ENCODE measurements around the gene GALNT14.

DNA sequence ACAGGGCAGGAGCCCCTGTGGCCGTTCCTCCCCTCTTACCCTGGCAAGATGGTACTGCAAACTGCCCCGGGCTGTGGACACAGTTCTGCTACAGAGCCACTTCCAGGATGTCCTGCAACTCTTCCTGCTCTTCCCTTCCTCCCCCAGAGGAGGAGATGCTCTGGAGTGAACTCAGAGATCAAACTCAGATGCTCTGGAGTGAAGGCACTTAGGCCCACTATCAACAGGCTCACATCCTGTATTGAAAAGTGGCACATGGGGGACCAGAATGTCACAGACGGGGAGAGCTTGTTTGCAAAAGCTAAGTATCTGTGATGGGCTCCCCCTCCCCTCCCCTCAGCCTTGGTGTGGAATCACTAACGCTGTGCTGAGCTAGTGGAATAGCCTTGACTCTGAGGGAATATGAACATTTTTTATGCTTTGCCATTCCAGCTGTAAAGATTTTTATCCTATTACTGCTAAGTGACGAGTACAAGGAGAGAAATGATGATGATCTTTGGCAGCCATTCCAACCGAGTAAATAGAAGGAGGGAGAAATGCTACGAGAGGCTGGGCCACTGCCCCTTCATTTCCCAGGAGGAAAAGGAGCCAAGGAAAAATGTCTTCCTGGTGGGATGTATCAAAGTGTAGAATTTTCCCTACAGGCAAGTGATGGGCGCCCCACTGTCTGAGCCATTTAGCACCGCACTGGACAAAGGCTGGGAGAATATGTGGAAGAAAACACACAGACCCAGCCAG, 152.6 kb downstream of the GALNT14 start:
- TF ChIP-seq, protein P1, sequence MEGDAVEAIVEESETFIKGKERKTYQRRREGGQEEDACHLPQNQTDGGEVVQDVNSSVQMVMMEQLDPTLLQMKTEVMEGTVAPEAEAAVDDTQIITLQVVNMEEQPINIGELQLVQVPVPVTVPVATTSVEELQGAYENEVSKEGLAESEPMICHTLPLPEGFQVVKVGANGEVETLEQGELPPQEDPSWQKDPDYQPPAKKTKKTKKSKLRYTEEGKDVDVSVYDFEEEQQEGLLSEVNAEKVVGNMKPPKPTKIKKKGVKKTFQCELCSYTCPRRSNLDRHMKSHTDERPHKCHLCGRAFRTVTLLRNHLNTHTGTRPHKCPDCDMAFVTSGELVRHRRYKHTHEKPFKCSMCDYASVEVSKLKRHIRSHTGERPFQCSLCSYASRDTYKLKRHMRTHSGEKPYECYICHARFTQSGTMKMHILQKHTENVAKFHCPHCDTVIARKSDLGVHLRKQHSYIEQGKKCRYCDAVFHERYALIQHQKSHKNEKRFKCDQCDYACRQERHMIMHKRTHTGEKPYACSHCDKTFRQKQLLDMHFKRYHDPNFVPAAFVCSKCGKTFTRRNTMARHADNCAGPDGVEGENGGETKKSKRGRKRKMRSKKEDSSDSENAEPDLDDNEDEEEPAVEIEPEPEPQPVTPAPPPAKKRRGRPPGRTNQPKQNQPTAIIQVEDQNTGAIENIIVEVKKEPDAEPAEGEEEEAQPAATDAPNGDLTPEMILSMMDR (conservative IDR thresholded peaks at IDR 0.05; ENCODE audit: low read length), result no peak
- no peak for TF ChIP-seq EZH2phosphoT487 (IDR thresholded peaks at IDR 0.05; ENCODE audit: borderline replicate concordance)
